ENCODE results near the gene SLC15A1.

Gene SLC15A1

DNA sequence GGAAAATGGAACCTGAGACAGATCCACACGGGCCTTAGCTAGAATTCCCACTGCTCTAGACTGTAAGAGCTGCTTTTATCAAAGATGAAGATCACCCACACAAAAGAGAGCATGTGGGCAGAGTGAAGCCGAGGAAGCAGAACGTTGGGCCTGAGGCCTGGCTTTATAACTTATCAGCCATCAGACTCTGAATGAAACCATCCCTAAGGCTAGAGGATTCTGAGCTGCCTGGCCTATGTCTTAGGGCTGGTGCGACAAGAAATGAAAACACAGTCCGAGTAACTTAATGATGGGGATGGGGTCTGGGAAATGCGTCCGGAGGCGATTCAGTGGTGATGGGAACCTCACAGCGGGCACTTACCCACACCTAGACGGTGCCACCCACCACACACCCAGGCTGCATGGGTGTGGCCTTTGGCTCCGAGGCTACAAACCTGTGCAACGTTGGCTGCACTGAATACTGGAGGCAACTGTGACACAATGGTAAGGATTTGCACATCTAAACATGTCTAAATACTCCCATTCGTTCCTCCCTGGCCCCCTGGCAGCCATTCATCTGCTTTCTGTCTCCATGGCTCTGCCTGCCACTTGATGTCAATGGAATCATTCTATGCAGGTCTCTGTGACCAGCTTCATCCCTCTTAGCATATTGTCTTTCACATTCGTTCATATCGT lies 62.0 kb downstream of the SLC15A1 start:
- no peak for DNase-seq

- no peak for DNase-seq
Measured at GRCh38 chr13:98689347-98689968, 63.0 kb downstream of the SLC15A1 start.

- no peak for DNase-seq
Measured at GRCh38 chr13:98688373-98688772, 64.1 kb downstream of the SLC15A1 start.

DNA sequence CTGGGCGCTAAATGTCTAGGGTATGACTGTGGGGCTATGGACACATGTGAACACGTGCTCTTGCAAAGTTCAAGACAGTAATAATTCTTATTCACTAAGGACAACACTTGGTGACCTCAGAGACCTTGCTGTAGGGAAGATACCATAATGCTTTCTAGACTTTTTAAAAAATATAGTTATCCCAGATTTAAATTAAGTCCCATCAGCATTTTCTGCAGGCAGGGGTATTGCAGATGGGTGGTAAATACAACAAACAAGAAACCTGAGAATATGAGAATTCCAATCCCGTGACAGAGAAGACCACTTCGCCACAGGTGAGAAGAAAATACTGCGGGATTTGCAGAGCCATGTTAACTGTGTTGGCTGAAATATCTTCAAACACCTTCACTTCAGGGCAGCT lies 65.2 kb downstream of the SLC15A1 start:
- DNase-seq, result no peak

DNA sequence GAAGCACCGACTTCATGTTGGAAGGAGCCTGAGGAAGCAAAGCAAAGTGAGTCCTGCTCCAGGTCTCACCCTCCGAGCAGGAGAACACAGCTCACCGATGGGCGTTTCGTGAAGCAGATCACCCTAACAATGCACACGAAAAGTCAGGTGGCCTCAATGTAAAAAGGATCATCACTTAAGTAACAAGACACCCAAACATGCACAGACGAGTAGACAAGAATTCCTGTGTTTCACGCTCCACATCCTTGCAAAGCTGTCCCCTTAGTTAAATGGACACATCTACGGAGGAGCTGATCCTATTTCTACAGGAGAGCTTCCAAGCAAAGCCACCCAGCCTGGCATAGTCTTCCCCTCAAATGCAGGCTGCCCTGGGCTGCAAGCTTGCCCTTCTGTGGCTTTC lies 66.2 kb downstream of the SLC15A1 start:
- DNase-seq, result no peak

- DNase-seq, result no peak
Measured at GRCh38 chr13:98685146-98685545, 67.3 kb downstream of the SLC15A1 start.

DNA sequence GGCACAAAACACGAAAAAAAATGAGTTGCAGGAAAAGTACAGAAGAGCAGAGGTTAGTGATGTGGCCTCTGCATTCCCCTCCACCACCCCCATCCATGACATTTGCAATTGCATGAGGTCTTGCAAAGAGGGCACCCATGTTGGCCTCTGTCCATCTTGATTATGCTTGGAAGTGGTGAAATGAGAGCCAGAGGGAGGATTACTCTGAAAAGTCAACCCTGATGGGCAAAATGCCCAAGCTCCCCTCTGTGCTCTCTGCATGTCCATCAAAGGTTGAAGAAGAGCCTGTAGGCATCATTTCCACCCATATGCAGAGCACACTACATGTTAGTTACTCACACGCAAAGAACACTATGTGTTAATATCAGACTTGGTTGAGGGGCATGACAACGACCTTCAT lies 71.4 kb downstream of the SLC15A1 start:
- no peak for DNase-seq

DNA sequence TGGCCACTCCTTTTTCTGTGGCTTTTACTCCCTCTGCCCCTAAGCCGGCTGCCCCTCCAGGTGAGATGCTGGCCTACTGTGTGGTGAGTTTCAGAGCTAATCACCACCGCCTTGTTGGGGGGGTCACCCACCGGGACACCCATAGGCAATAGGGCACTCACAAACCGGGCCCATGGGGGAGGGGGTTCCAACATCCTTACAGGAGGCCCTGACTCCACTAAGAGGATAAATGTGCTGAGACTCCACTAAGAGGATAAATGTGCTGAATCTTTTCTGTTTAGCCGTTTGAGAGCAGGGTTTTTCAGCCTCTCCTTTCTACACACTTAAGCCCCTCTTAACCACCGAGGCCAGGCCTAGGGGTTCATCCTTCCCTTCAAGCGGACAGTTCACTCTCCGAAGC lies 73.7 kb downstream of the SLC15A1 start:
- no peak for DNase-seq

DNA sequence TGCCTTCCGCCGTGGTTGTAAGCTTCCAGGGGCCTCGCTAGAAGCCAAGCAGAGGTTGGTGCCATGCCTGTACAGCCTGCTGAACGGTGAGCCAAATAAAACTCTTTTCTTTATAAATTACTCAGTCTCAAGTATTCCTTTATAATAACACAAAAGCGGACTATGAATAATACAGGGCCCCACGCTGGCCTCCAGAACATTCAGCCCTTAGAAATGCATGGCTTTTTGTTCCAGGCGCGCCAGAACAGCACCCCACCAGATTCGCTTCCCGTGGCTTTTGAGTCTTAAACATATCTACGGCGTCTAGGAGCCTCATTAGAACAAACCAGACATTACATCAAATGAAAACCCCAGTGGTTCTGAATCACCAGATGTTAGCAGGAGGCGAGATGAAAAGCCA lies 75.1 kb downstream of the SLC15A1 start:
- DNase-seq, result no peak

DNA sequence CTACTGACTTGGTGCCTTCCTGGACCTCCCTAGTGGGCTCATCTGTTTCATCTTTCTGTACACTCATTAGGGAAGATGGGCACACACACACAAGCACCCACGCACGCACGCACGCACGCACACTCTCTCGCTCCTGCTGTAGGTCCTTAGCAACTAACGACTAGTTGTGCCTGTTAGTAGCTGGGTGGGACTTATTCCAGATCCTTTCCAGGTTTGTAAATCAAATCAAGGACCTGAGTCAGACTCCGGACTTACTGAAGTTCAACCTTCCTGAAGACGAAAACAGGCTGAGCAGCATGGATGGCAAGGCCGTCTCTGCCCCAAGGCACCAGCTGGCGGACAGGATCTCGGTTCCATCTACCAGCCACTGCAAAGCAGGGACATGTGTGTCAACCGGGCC lies 76.2 kb downstream of the SLC15A1 start:
- DNase-seq, result no peak

DNA sequence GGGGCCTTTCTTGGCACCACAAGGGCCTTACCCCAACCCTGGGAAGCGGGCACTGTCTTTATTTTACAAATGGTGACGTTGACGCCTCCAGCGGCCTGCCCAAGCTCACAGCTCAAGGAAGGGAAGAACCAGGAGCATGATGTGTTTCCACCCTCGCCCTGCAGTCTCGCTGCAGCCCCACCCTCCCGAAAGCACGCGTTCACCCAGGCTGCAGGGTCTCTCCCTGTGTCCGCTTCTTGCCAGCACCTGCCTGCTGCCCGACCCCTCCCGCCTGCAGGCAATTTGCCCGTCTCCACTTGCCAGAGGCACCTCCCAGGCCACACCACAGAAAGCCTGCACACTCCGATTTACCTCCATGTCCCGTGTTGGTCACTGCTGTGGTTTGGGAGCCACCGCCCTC lies 76.6 kb downstream of the SLC15A1 start:
- DNase-seq, result no peak

- DNase-seq, result no peak
Measured at GRCh38 chr13:98675066-98675465, 77.4 kb downstream of the SLC15A1 start.

GRCh38 chr13:98672947-98673613 lies 79.4 kb downstream of the SLC15A1 start:
- peak; percentile 22 for DNase-seq

DNA sequence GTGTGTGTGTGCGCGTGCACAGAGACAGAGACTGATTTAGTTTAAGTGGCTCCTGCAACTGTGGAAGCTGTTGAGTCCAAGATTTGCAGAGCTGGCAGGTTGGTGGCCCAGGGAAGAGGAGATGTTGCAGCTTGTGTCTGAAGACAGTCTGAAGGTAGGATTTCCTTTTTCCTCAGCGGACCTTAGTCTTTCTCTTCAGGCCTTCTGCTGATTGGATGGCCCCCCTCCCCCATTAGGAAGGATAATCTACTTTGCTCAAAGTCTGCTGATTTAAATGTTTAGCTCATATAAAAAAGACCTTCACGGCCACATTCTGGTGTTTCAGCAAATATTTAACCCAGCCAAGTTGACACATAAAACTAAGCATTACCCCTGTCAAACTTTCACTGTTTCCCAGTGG lies 84.3 kb downstream of the SLC15A1 start:
- DNase-seq, result no peak

DNA sequence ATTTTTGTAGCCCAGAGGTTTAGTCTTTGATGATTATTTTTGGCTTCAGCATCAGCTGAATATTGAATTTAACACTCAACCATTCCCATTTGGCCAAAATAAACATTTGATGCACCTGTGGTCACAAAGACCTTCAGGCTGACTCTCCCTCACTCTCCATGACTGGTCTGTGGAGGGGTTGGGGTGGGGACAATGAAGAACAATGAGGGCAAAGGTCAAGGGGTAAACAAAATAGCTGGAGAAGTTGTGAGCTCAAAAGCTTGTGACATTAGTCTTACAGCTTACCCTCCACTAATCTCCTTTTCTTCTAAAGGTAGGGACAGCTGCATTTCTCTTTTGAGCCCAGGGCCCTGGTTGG lies 86.9 kb downstream of the SLC15A1 start:
- no peak for DNase-seq

GRCh38 chr13:98664924-98665637 lies 87.4 kb downstream of the SLC15A1 start:
- DNase-seq, result no peak

DNA sequence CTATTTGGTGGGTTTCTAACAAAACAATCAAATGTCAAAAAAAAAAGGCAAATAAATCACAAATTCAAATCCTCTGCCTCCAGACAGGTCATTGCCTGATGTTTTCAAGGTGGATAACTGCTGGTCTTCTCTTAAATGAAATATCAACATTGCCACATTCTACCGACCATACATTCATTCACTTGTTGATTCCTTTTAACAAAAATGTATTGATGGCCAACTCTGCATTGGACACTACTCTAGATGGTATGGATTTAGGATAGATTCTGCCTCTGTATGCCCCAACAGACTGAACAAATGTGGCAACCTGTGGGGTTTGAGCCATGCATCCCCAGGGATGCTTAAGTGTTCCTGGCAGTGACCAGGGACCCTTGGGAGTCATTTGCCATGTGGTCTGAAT lies 88.0 kb downstream of the SLC15A1 start:
- no peak for DNase-seq

GRCh38 chr13:98664047-98664446 lies 88.4 kb downstream of the SLC15A1 start:
- DNase-seq, result no peak

- DNase-seq, result no peak
Measured at GRCh38 chr13:98658131-98658530, 94.3 kb downstream of the SLC15A1 start.

GRCh38 chr13:98657506-98658085 lies 94.9 kb downstream of the SLC15A1 start:
- no peak for DNase-seq

DNA sequence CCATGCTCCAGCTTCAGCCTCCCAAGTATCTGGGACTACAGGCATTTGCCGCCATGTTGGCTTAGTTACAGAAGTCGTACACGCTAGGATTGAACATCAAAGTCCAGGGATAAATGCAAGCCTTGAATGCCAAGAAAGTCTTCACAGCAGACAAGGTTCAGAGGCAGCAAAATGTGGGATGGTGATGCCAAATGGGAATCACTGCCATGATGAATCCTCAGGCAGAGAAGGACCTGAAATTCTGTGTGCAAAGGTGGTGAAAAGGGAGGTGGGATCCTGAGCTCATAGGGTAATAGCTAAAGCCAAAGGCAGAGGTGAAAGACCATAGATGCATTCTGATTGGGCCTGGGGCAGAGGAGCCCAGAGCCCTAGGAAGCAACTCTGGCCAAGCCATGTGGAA lies 96.2 kb downstream of the SLC15A1 start:
- DNase-seq, result no peak

DNA sequence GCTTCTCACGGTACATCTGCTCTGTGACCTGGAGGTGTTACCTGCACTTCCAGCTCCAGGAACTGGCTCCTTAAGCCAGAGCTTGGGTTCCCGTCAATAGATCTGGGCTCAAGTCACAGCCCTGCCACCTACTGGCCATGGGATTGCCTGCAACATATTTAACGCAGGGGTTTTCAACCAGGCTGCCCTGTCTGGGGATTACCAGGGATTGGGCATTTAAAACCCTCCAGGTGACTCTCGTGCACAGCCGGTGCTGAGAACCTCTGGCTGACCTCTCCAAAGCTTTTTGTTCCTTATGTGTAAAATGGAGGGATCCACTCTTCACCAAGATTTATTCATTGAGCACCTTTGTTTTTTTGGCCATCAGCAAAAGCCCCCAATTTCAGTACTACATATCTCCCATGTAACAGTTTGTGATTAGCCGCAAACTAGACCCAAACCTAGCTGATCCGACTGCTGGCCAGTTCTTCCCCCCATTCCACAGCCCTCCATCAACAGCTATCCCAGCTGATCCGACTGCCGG lies 98.9 kb downstream of the SLC15A1 start:
- peak; percentile 46 for DNase-seq

All from effector CD8-positive, alpha-beta T cell (primary cell).